K562 (cell line): ENCODE data around the gene OSBPL7. TPM values are rescaled to one million over a fixed set of nuclear protein-coding genes. Genes with fewer than 3 reads are reported as not detected.
A peak's percentile ranks its signal among the peaks of the same experiment; 100 is the strongest.

Source experiments
- ATAC-seq: fragments of 200-7000 bp; cut with Tn5 transposase; 3 replicates; pipeline ENCODE4 v1.9.1; 2020; ENCODE audit warnings: moderate library complexity
- BruUV-seq: library from RNA; stranded (reverse); fragments of 400-500 nt; replicated peaks from 2 replicates; lab custom pipeline; 2021; lab: Mats Ljungman, UMichigan
- CTCF ChIA-PET: fragments of 300-600 bp; formaldehyde crosslinking; extraction: SDS; loops from one replicate; lab custom pipeline; 2021; ENCODE audit warnings: low intra/inter-chr PET ratio; lab: Yijun Ruan, JAX
- POLR2A ChIA-PET: fragments of 300-600, 350-650 bp; sonication (Branson Sonifier 250); formaldehyde crosslinking; extraction: SDS; loops from one replicate; lab custom pipeline; 2021; ENCODE audit warnings: antibody characterized with exemption, inconsistent platforms; lab: Yijun Ruan, JAX
- DNase-seq, 4 experiments: peaks; one replicate each; pipeline versions ENCODE4 v3.0.0 to v3.0.0-alpha.2; 2011 to 2018; ENCODE audit warnings: low spot score in 3 of 4, mixed read lengths in 3 of 4; ENCODE audit errors: extremely low read depth in 1 of 4
- FAIRE-seq: peaks from 2 replicates; lab custom pipeline; 2011; peaks lifted over from hg19 to GRCh38; lab: Jason Lieb, UNC
- H2AFZ ChIP-seq: 2 replicates; pipeline ENCODE4 v1.6.0; 2011; ENCODE audit warnings: low read depth, low read length, control low read depth, inconsistent platforms
- H3K27ac ChIP-seq: fragments of 200-600 bp; 3 replicates; pipeline ENCODE4 v1.8.0; 2011; ENCODE audit warnings: low read depth, mild to moderate bottlenecking, control low read depth, inconsistent platforms, low read length, moderate library complexity, mixed read lengths; ENCODE audit errors: extremely low read depth
- H3K27me3 ChIP-seq, 2 experiments: fragments of 300-600 bp in 1 of 2; 2 replicates in 1 of 2; 3 replicates in 1 of 2; pipeline versions ENCODE4 v1.6.0 to v1.8.0; 2011; ENCODE audit warnings: inconsistent platforms in 2 of 2, low read length in 2 of 2, mild to moderate bottlenecking in 1 of 2, mixed read lengths in 1 of 2, moderate library complexity in 1 of 2; ENCODE audit not compliant: control insufficient read depth in 2 of 2, insufficient read depth in 2 of 2
- H3K36me3 ChIP-seq: fragments of 300-600 bp; 3 replicates; pipeline ENCODE4 v1.8.0; 2011; ENCODE audit warnings: mild to moderate bottlenecking, low read length, inconsistent platforms; ENCODE audit not compliant: control insufficient read depth, insufficient read depth
- H3K4me1 ChIP-seq, 2 experiments: fragments of 200-600 bp in 1 of 2; replicated peaks in 1 of 2; 2 replicates in 1 of 2; 3 replicates in 1 of 2; pipeline versions ENCODE4 v1.5.1 to v1.8.0; 2011; ENCODE audit warnings: inconsistent platforms in 2 of 2, low read length in 2 of 2, mild to moderate bottlenecking in 1 of 2, mixed read lengths in 1 of 2, moderate library complexity in 1 of 2; ENCODE audit not compliant: control insufficient read depth in 2 of 2, insufficient read depth in 2 of 2
- H3K4me2 ChIP-seq: 2 replicates; pipeline ENCODE4 v1.6.1; 2011; ENCODE audit warnings: low read length, control low read depth, inconsistent platforms, mixed read lengths; ENCODE audit not compliant: insufficient read depth
- H3K4me3 ChIP-seq: fragments of 200-600 bp; sonication (generic), shearing (Covaris generic); 2 replicates; pipeline ENCODE4 v1.5.1; 2016; ENCODE audit warnings: control low read depth, inconsistent platforms
- H3K79me2 ChIP-seq: fragments of 200-600 bp; 3 replicates; pipeline ENCODE4 v1.8.0; 2011; ENCODE audit warnings: low read length, inconsistent platforms; ENCODE audit not compliant: control insufficient read depth, insufficient read depth
- H3K9ac ChIP-seq, 2 experiments: 2 replicates each; pipeline versions ENCODE4 v1.6.0 to v1.6.1; 2011; ENCODE audit warnings: low read depth in 2 of 2, low read length in 2 of 2, control low read depth in 1 of 2, inconsistent platforms in 1 of 2, mild to moderate bottlenecking in 1 of 2, mixed read lengths in 1 of 2; ENCODE audit not compliant: insufficient read depth in 1 of 2
- H3K9me1 ChIP-seq: one replicate; pipeline ENCODE4 v1.6.0; 2011; ENCODE audit warnings: inconsistent platforms, mild to moderate bottlenecking, low read length, moderate library complexity; ENCODE audit not compliant: control insufficient read depth, insufficient read depth
- H3K9me3 ChIP-seq: replicated peaks from 2 replicates; pipeline ENCODE4 v1.5.1; 2011; ENCODE audit warnings: low read depth, low read length, inconsistent platforms; ENCODE audit not compliant: control insufficient read depth, insufficient read depth
- H4K20me1 ChIP-seq: replicated peaks from 2 replicates; pipeline ENCODE4 v1.6.1; 2011; ENCODE audit warnings: low read length, inconsistent platforms, mixed read lengths; ENCODE audit not compliant: control insufficient read depth, insufficient read depth
- E2F3 ChIP-seq: fragments of 250-450 bp; sonication (Bioruptor Pico); IDR thresholded peaks from 2 replicates; pipeline ENCODE4 v1.4.0; 2020; ENCODE audit warnings: mild to moderate bottlenecking
- FOXK2 ChIP-seq, 2 experiments: fragments of 450-650 bp; IDR thresholded peaks in 1 of 2; conservative IDR thresholded peaks in 1 of 2; 2 replicates each; pipeline ENCODE4 v1.6.1; 2016; ENCODE audit warnings: low read depth in 2 of 2, mild to moderate bottlenecking in 1 of 2
- POLR2AphosphoS5 ChIP-seq: IDR thresholded peaks from 2 replicates; pipeline ENCODE4 v1.6.1; 2011; ENCODE audit warnings: mild to moderate bottlenecking, low read depth, low read length, moderate library complexity; ENCODE audit not compliant: control insufficient read depth, insufficient read depth
- POLR2G ChIP-seq: fragments of 200-400 bp; formaldehyde crosslinking; IDR thresholded peaks from 2 replicates; pipeline ENCODE4 v1.6.1; 2017; ENCODE audit warnings: low read depth, mild to moderate bottlenecking, antibody characterized with exemption, low read length, moderate library complexity
- RB1 ChIP-seq: fragments of 450-650 bp; IDR thresholded peaks from 2 replicates; pipeline ENCODE4 v1.6.1; 2017; ENCODE audit warnings: low read depth, mild to moderate bottlenecking
- TBL1XR1 ChIP-seq, 2 experiments: IDR thresholded peaks; 2 replicates each; pipeline ENCODE4 v1.6.1; 2012; ENCODE audit warnings: improper control_type of control experiment in 2 of 2, low read length in 2 of 2, mild to moderate bottlenecking in 1 of 2
- VEZF1 ChIP-seq: fragments of 200-800 bp; sonication (Bioruptor generic); IDR thresholded peaks from 2 replicates; pipeline ENCODE4 v1.6.1; 2017; ENCODE audit warnings: missing genetic modification characterization, missing compliant biosample characterization
- ZNF174 ChIP-seq: fragments of 250-450 bp; sonication (Bioruptor Pico); IDR thresholded peaks from 2 replicates; pipeline ENCODE4 v1.4.0; 2020; ENCODE audit warnings: mild to moderate bottlenecking
- ZNF224 ChIP-seq: sonication (generic); formaldehyde crosslinking; IDR thresholded peaks from 2 replicates; pipeline ENCODE4 v1.8.0; 2022; ENCODE audit warnings: mild to moderate bottlenecking, missing genetic modification reagents
- ZNF395 ChIP-seq: fragments of 200-800 bp; sonication (Bioruptor generic); IDR thresholded peaks from 2 replicates; pipeline ENCODE4 v1.6.1; 2017; ENCODE audit warnings: missing genetic modification characterization, missing compliant biosample characterization
- ZNF77 ChIP-seq: fragments of 250-450 bp; sonication (Bioruptor Pico); IDR thresholded peaks from 2 replicates; pipeline ENCODE4 v1.5.0; 2020
- WGBS: fragments of 100-300 bp; shearing (Covaris generic); methylation state at CpG from one replicate; pipeline ENCODE4 v1.1.6; 2016; ENCODE audit warnings: low coverage, mixed read lengths; ENCODE audit not compliant: insufficient coverage; ENCODE audit errors: missing lambda C conversion rate; 5-methylcytosine and 5-hydroxymethylcytosine counted together
- in situ Hi-C: fragments of 300-500 bp; cut with MboI; formaldehyde crosslinking; loops from 4 replicates; pipeline ENCODE4 v1.15.0; 2018; ENCODE audit warnings: inconsistent platforms, mixed read lengths
- intact Hi-C: fragments of 100-400 bp; cut with micrococcal nuclease; formaldehyde crosslinking; loops from 2 replicates; pipeline ENCODE4 v1.14.2; 2022
- polyA plus RNA-seq, 8 experiments: library from polyadenylated mRNA; depleted of rRNA in 4 of 8; stranded (reverse) in 5 of 8; unstranded in 3 of 8; fragments of >200 nt; fragmentation: Nextera tagmentation in 2 of 8; fragmentation: Illumina TruSeq in 1 of 8; extraction: Ambion mirVana in 2 of 8; extraction: Trizol in 1 of 8; gene quantifications; 2 replicates each; pipeline versions ENCODE4 v1.2.1 to v1.2.3, GENCODE V29; 2011 to 2014; ENCODE audit warnings: inconsistent platforms in 1 of 8, missing spikeins in 1 of 8
- total RNA-seq, 7 experiments: library from RNA; depleted of rRNA in 6 of 7; stranded (reverse); fragments of >200 nt in 6 of 7; fragmentation: Illumina TruSeq in 2 of 7; extraction: Trizol in 2 of 7; gene quantifications; 2 replicates each; pipeline versions ENCODE4 v1.2.1 to v1.2.3, GENCODE V29; 2011 to 2021; ENCODE audit warnings: low replicate concordance in 1 of 7

Gene OSBPL7
- total and polyA plus RNA-seq, 9 of the 15 experiments (the other 6 are each of a cell fraction or from before 2014, with no cell fraction given) = 0.32 to 11.9 (median 5.8) TPM

- H3K9me3 ChIP-seq = no peaks in the 10 kb centered on the region
- ChIA-PET POLR2A (interaction anchor here (0.6 to 2.8 kb wide), 17 partner anchors 10 to 878 kb away, joined by 3 to 28 read pairs (median 3); partner anchors contain the start of genes OSBPL7, SCRN2 and SP2), CTCF (interaction anchor here (0.8 kb wide), 1 partner anchor 9 kb away, joined by 3 read pairs; no protein-coding TSS in a partner anchor)
- peak within 1 kb of the TSS; percentile 84 to 90 for H3K9ac ChIP-seq
- H2AFZ ChIP-seq = peak within 1 kb of the TSS; percentile 89
- H3K36me3 ChIP-seq = peaks cover 29% of the 10 kb centered on the region
- intact Hi-C loops = loop anchor here (5.0 kb wide), 1 partner anchor 54 kb away; no protein-coding TSS in a partner anchor
- H4K20me1 ChIP-seq = 0 out of 2 replicates have a peak, but pooled peaks cover 4% of the 10 kb centered on the region
- peaks cover 17 to 28% of the 10 kb centered on the region in 2 experiments for H3K4me1 ChIP-seq
- DNase-seq = peak; percentile 96 to 99 (median 99)
- H3K79me2 ChIP-seq = peaks cover 30% of the 10 kb centered on the region
- H3K4me3 ChIP-seq = peak within 1 kb of the TSS; percentile 61
- TSS peak; percentile 80 for BruUV-seq
- peak; percentile 97 for ATAC-seq
- no peaks in the 10 kb centered on the region for H3K9me1 ChIP-seq
- peak; percentile 89 for FAIRE-seq
- peak within 1 kb of the TSS; percentile 82 for H3K27ac ChIP-seq
- H3K27me3 ChIP-seq = no peaks in the 10 kb centered on the region
- peak within 1 kb of the TSS; percentile 93 for H3K4me2 ChIP-seq
- in situ Hi-C loops = no loop called here
- WGBS = under 1% methylated on average over 36 of the region's 42 CpGs
- TF ChIP-seq VEZF1 (CRISPR knock-in tag) = peak; percentile 64
- TF ChIP-seq E2F3 = no peak
- TF ChIP-seq ZNF77 (CRISPR knock-in tag) = no peak
- peak; percentile 97 for TF ChIP-seq POLR2G
- TF ChIP-seq ZNF395 (CRISPR knock-in tag) = peak; percentile 62; the same call in 1 of the 2 replicates
- no peak for TF ChIP-seq ZNF174 (CRISPR knock-in tag)
- TF ChIP-seq FOXK2 (conservative IDR thresholded peaks at IDR 0.05 in 1 of 2, IDR thresholded peaks at IDR 0.05 in 1 of 2; ENCODE audit: low read depth in 2 of 2) = peak; percentile 48 to 75; a peak in 3 of 4 replicates
- TF ChIP-seq ZNF224 = no peak
- peak; percentile 82 for TF ChIP-seq RB1
- TF ChIP-seq TBL1XR1 (IDR thresholded peaks at IDR 0.05; ENCODE audit: low read length in 2 of 2) = no peak
- peak; percentile 95 for TF ChIP-seq POLR2AphosphoS5
These were observed 9.7 kb upstream of the OSBPL7 start, which contains the start of the genes LRRC46 and MRPL10 for GRCh38 chr17:47831003-47831933. TSS of gene LRRC46 (plus strand) at chr17:47831670. CDS start at chr17:47831990, 320 bp downstream. TSS of gene MRPL10 (minus strand) at chr17:47831541. CDS start at chr17:47831511, 30 bp downstream.
